Vagina (tissue), 2 donors: Measurements from ENCODE around the gene ZNF622.

Source experiments
- POLR2A ChIP-seq, 2 donors: fragments of 450-650 bp; IDR thresholded peaks; one replicate each; pipeline ENCODE4 v1.6.1; 2017; ENCODE audit warnings: antibody characterized with exemption in 2 of 2, mild to moderate bottlenecking in 2 of 2, moderate library complexity in 2 of 2
- POLR2AphosphoS5 ChIP-seq, 2 donors: sonication (generic); formaldehyde crosslinking; IDR thresholded peaks; one replicate each; pipeline ENCODE4 v1.9.0; 2017; ENCODE audit warnings: antibody characterized with exemption in 2 of 2, mild to moderate bottlenecking in 2 of 2, low read depth in 1 of 2; ENCODE audit not compliant: insufficient read depth in 1 of 2
- TF ChIP-seq, protein P1 (sequence below), 3 experiments: fragments of 450-650 bp in 2 of 3; fragments of 200-600 bp in 1 of 3; sonication (generic) in 1 of 3; IDR thresholded peaks; one replicate each; pipeline ENCODE4 v1.5.1; 2017 to 2019; ENCODE audit warnings: antibody characterized with exemption in 3 of 3, mild to moderate bottlenecking in 2 of 3, moderate library complexity in 2 of 3

DNA sequence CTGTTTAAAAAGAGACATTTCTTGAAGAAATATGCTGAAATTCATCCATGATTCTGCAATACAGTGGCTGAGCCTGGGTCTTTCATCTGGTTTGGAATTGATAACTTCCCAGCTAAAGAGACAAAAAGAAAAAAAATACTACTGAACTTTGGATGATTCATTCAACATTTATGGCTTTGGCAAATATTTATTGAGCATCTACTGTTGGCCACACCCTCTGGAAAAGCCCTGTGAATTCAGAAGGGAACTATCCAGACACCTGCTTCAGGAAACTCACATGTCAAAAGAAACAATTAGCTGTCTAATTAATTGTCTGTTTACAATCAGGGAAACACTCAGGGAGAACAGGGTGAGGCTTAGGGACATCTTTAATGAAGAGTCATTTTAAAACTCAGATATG is 17.8 kb upstream of the ZNF622 start:
- TF ChIP-seq, protein P1, sequence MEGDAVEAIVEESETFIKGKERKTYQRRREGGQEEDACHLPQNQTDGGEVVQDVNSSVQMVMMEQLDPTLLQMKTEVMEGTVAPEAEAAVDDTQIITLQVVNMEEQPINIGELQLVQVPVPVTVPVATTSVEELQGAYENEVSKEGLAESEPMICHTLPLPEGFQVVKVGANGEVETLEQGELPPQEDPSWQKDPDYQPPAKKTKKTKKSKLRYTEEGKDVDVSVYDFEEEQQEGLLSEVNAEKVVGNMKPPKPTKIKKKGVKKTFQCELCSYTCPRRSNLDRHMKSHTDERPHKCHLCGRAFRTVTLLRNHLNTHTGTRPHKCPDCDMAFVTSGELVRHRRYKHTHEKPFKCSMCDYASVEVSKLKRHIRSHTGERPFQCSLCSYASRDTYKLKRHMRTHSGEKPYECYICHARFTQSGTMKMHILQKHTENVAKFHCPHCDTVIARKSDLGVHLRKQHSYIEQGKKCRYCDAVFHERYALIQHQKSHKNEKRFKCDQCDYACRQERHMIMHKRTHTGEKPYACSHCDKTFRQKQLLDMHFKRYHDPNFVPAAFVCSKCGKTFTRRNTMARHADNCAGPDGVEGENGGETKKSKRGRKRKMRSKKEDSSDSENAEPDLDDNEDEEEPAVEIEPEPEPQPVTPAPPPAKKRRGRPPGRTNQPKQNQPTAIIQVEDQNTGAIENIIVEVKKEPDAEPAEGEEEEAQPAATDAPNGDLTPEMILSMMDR (IDR thresholded peaks at IDR 0.05), result no peak
- TF ChIP-seq POLR2A (IDR thresholded peaks at IDR 0.05), result no peak
- TF ChIP-seq POLR2AphosphoS5 (IDR thresholded peaks at IDR 0.05; ENCODE audit: insufficient read depth in 1 of 2, low read depth in 1 of 2), result no peak
